ENCODE results near the gene OGA. TPM values are rescaled to one million over a fixed set of nuclear protein-coding genes. Genes with fewer than 3 reads are reported as not detected.

Gene OGA
- polyA plus RNA-seq, 4 donors: 128 to 211 (median 159) TPM

DNA sequence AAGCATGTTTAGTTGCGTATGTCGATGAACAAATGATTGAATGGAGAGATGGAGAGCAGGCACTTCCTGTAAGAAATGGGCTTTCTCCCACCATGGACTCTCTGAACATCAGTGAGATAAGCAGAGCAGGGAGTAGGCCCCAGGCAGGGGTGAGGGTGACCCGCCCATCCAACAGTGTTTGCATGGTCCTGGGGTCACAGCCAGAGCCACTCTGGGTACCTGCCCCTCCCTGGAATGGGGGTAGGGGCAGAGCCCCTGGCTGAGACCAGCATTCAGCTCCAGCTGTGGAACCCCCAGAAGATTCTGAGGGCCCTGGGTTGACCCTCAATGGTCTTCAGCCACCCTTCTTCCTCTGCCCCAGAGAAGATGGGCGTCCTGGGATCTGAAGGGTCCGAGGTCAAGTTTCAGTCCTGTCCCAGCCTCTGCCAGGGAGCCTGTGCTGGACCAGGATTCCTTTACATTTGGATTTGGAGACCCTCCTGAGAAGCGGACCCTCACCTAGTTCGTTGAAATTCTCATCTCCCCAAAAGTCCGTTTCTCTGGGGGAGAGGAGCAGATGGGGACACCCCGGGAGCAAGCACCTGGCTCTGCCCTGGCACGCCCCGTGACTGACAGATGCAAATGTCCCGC, 40.0 kb downstream of the OGA start:
- DNase-seq (ENCODE audit: low read depth in 4 of 4, low spot score in 3 of 4): no peak

DNA sequence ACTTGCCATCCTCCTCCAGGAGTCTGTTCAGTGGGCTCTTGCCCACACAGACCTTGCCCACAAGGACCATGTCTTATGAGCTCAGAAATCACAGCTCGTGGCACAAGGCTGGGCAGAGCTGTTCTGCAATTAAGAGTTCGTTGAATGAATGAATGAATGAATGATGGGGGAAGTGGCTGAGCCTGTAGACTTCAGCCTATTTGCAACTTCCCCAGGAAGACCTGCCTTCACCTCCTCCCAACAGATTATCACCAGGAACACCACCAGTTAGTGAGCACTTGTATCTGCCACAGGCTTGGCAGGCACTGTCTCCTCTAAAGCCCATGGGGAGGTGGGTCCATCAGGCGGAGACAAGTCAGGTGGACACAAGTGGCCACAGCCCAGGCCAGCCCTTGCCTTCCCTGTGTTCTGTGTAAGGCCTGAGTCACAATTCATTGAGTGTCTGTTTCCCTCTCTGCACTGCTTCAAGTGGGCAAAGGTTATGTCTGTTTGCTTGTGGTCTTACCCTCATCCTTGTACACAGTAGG, 40.6 kb downstream of the OGA start:
- DNase-seq (ENCODE audit: low read depth in 4 of 4, low spot score in 3 of 4): no peak

DNA sequence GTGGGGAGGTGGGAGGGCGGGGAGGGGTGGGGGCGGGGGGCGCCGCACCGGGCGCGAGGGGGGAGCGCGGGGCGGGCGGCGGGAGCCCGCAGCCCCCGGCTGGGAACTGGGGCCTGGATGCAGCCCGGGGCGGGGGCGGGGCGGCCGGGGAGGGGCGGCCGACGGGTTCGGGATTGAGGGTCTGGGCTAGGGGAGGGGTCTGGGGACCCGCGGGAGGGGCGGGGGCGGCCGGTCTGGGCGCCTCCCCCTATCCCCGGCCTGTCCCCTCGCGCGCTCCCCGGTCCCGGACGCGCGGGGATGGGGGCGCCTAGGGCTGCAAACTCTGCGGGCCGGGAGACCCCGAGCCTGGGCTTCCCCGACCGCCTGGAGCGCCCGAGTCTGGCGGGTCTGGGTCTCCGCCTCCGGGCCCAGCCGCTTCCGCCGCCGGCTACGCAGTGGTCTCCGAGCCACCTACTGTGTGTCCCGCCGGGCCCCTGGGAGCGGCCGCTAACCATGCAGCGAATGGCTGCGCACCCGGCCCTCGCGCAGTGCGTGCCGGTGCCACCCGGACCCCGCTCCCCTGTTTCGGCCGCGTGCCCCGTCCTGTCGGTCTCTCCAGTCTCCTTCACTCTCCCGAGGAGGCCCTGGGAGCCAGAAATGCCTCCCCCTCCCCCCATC, 42.0 kb downstream of the OGA start:
- no peak for DNase-seq (ENCODE audit: low read depth in 4 of 4, low spot score in 3 of 4)

DNA sequence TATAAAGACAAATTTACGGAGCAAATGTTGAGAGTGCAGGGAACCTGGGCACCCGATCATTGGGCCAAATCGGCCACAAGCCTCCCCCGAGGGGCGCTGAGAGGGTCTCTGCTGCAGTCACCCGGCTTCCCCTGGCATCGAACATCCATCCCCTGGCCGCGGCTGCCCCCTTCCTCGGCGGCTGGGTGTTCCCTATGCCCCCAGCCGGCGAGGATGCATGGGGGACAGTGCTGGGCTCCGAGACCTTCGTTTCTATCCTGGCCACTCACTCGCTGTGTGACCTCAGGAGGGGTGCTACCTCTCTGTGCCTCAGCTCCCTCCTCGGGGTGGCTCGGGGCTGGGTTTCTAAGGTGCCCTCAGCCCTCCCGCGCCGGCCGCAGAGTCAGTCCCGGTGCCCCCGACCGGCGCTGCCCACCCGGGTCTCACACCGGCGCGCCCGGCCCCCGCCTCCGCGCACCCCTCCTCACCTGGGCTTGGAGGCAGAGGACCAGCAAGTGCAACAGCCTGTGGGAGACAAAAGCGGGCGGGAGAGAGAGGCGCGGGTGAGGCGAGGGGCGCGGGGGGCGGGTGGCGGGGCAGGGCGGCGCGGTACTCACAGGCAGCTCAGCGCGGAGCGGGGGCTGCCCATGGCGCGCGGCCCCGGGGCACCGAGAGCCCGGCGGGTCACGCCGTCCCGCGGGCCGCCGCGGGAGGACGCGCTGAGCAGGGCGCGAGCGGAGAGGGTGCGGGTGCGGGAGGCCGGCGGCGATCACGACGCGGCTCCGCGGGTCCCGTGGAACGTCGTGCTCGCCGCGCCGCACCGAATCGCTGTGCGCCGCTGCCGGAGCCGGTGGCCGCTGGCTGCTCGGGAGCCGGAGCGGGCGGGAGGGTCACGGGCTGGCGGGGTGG, 42.7 kb downstream of the OGA start, which contains the start of gene FGF8:
TSS of gene FGF8 (minus strand) at position 842 of the 888 bp plus-strand sequence. CDS start at position 628, 214 bp downstream.
- no peak for DNase-seq (ENCODE audit: low read depth in 4 of 4, low spot score in 3 of 4)

DNA sequence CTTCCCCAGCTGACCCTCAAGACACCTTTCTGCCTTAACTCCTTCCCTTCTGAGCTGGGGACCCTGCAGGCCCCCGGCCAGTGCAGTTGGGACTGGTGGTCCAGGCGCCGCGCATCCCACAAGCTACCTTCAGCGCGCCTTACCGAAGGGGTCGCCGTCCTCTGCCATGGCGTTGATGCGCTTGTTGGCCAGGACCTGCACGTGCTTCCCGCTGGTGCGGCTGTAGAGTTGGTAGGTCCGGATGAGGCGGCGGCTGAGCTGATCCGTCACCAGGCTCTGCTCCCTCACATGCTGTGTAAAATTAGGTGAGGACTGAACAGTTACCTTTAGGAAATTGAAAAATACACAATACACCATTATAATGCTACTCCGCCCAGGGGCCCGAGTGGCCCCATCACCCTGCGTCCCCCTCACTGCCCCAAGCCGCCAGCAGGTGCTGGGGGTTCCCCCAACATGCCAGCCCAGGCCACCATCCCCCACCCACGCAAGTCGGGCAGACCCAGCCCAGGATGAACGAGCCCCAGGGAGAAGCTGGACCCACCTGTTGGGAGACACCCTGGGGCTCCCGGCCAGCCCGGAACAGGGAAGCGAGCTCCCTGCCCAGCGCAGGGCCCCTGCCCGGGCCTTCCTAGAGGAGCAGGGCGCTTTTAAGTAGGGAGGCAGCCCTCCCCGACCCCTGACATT, 43.5 kb downstream of the OGA start:
- no peak for DNase-seq (ENCODE audit: low read depth in 4 of 4, low spot score in 3 of 4)

DNA sequence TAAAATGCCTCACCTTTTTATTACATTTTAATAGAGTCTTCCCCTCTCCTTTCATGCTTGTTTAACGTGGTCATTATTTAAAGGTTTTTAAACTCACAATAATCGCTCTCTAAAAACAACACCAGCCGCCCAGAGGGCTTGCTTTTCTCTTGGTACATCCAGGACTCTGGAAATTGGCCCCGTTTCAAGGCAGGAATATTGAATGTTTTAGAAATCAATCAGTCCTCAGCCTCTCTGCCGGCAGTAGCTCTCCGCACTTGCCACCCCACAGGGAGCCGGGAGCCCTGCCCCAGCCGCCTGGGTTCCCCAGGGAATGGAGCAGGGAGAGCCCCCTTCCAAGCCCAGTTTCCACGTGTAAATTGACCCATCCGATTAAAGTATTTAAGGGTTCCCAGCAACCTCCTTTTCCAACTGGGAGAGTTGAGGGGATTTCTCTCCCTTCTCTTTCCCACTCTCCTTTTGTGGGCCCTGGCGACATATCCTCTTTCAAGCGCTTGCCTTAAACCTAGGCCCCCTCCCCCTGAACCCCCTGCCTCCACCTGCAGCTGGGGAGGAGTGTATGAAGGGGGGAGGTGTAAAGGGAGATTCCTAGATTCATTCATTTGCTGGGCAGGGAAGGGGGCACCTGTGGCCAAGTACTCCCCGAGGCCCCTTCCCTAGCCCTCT, 44.2 kb downstream of the OGA start:
- no peak for DNase-seq (ENCODE audit: low read depth in 4 of 4, low spot score in 3 of 4)

DNA sequence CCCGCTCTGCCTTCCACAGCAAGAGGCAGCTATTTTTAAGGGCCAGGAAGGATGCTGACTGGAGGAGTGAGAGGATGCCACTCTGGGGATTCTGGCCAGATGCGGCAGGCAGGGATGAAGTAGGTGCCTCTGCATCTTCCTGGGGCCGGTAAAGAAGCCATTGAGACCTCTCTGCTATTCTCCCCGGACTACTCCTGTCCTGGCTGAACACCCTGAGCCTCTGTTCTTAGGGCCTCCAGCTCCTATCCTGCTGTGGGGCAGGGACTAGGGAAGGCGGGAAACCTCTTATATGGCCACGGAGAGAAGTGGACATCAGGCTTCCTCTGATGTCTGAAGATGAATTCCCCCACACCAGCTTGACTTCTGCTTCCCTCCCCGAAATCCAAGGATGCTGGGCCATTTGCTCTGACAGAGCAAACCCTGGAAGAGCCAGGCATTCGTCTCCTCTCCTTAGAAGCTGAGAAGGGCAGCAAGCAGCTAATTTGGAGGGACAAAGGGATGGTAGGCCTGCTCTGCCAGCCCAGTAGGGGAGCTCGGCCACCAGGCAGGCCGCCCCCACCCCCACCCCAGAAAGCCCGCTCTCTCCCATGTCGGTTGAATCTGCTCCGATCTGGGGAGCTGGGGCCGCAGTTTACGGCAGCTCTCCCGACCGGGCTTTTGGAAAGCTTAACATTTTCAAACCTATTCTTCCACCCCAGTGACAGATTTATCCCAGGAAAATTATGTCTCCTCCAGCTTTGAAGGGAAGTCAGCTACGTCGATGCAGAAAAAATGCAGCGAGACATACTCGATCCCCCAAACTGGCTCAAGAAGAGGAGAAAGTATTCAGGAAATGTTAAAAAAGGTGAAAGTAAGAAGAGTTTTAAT, 45.1 kb downstream of the OGA start:
- no peak for DNase-seq (ENCODE audit: low read depth in 4 of 4, low spot score in 3 of 4)

DNA sequence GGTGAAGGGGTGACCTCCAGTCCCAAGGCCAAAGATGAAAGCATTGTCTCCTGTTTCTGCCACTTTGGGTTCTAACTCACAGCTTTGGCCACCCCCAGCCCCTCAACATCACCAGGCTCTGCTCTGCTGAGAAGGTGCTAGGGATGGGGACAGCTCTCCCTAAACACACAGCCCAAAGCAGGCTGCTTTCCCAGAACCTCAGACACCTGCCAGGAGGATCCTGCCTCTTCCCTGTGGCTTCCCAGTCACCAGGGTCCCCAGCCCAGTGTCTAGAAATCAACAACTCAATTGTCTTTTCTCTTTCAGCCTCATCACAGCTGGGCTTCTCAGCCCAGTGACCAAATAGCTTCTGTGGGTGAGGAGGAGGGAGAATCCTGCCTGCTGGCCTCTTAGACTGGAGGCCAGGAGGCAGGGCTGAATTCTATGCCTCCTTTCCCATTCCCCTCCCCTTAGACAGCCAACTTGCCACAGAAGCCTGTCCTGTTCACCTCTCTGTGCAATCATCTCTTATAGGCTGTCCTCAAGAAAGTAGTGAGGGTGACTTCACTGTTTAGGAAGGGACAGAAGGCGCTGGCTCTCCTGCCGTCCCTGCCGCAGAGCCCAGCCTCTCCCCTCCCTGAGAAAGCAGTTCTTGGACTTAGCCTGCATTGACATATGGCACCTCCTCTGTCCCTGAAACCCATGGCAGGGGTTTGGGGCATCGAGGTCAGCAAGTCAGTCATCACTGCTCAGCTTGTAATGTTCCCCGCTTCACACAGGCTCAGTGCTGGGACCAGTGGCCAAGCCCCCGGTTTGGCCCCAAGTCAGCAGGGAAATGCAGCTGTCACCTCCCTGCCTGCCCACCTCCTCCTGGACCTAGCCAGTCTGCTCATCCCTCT, 46.0 kb downstream of the OGA start:
- DNase-seq (ENCODE audit: low read depth in 4 of 4, low spot score in 3 of 4): no peak

DNA sequence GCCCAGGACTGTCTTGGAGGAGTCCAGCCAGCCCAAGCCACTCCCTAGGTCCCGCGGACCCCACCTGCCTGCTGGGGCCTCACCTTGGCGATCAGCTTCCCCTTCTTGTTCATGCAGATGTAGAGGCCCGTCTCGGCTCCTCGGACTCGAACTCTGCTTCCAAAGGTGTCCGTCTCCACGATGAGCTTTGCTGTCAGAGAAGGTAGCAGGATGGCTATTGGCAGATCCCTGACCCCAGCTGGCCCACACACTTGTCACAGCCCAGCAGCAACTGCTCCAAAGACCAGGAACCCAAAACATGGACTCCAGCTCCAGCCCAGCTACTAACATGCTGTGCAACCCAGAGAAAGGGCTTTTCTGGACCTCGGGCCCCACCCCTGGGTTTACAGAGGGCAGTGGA, 46.9 kb downstream of the OGA start:
- no peak for DNase-seq (ENCODE audit: low read depth in 4 of 4, low spot score in 3 of 4)

DNA sequence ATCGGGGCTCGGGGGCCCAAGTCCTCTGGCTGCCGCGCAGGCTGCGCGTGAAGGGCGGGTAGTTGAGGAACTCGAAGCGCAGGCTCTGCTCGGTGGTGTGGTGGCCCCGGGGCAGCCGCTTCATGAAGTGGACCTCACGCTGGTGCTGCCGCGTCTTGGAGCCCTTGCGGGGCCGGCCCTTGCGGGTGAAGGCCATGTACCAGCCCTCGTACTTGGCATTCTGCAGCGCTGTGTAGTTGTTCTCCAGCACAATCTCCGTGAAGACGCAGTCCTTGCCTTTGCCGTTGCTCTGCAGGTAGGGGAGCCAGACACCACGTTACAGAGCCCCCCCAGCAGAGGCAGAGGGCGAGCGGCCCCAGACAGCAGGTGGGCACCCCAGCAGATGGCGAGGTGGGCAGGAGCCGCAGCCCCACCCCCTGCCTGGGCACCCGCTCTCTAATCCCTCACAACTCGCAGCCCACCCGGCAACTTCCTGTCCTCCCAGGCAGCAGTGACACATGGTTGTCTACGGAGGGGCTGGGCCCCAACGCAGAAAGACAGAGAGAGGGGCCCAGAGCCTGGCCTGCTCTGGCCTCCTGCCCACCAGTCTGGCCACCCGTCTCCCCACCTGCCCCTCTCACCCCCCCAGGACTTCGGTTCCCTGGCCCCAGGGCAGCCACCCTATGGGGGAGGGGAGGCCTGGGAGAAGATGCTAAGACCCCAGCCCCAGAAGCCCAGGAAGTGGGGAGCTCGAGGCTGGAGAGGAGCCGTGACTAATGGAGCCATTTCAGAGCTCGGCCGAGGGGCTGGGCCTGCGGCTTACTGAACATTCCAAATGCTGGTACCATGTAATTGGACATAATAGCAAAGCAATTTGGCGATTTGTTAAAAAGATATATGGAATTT, 47.7 kb downstream of the OGA start:
- no peak for DNase-seq (ENCODE audit: low read depth in 4 of 4, low spot score in 3 of 4)

DNA sequence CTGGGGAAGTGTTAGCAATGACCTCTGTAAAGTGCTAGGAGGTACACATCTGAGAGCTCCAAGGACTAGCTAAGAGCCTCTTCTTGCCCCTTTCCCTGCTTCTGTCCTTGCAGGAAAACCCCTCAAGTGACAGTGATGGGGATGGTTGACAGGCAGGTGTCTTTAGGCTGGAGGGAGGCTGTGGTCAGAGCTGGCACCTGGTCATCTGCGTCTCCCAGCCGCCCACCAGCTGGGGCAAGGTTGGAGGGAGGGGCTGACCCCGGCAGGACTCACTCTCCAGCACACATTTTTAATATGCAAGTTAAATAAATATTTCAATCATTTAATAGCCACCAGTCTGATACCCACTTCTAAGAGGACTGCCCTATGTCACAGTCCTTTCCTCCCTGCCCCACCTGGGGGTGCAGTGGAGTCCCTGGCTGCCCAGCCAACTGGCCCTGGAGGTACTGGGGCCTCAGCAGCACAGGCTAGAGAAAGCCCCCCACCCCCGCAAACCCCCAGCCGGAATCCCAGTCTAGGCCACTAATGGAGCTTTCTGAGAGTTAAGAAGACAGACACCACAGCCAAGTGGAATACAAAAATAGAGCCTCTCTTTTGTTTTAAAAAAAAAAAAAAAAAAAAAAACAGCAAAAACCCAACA, 48.6 kb downstream of the OGA start:
- DNase-seq (ENCODE audit: low read depth in 4 of 4, low spot score in 3 of 4): no peak

DNA sequence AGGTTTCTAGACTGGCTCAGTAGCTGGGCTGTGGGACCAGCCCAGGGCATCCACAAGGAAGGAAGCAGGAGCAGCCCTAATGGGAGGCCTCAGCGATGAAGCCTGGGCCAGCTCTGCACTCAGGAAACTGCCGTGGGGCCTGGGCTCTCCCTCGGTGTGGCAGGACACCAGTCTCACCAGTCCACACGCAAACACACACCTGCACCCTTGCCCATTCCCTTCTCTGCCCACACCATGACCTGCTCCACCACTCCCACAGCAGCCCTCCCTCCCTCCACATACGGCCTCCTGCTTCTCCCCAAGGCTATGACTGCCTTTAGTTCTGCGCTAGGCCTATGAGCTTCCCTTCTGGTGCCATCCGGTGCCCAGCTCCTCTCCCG, 49.5 kb downstream of the OGA start:
- no peak for DNase-seq (ENCODE audit: low read depth in 4 of 4, low spot score in 3 of 4)

DNA sequence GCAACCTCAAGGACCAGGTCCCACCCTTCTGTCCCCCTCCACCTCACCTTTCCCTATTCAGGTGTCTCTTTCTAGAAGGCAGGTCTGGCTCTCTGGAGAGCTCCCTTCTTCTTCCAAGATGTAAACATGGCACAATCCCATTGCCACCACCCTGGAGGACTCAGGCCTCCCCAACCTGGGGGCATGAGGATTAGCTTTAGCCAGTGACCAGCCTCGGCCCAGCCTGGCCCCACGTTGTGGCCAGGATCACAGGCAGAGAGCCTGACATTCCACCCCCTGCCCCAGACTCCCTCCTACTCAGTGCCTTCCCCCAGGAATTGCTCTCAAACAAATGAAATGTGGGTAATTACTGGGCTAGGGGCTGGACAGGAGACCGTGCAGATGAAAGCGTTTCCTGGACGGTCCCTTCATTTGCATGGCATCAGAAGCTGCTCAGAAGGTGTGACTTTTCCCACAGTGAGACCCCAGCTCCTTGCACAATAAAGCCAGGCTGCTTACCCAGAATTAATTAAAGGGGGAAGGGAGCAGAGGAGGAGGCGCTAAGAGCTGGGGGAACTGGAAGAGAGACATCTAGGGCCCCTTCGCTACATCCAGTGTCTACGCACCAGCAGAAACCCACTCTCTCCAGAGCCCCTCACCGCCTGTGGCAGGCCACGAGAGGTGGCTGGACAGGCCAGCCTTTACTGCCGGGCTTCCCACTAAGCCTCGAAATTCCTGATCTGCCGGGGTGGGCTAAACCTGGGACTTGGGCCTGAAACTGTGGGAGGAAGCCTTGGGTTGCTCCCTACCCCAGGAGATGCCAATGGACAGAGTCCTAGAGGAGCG, 50.1 kb downstream of the OGA start:
- no peak for DNase-seq (ENCODE audit: low read depth in 4 of 4, low spot score in 3 of 4)

DNA sequence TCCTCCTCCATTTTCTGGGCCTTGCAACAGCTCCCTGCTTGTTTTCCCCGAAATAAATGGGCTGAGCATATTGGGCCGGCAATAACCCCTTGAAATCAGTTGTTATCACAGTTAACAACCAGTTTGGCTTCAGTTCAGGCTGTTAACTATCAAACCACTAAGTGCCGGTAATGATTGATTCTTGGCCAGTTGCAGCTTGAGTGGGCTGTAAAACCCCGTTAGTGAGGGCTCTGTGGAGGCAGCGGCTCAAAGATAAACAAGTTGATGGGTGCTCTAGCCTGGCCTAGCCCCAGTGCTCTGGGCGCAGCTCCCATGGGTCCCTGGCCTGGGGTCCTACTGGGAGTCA, 50.7 kb downstream of the OGA start:
- DNase-seq (ENCODE audit: low read depth in 4 of 4, low spot score in 3 of 4): no peak

DNA sequence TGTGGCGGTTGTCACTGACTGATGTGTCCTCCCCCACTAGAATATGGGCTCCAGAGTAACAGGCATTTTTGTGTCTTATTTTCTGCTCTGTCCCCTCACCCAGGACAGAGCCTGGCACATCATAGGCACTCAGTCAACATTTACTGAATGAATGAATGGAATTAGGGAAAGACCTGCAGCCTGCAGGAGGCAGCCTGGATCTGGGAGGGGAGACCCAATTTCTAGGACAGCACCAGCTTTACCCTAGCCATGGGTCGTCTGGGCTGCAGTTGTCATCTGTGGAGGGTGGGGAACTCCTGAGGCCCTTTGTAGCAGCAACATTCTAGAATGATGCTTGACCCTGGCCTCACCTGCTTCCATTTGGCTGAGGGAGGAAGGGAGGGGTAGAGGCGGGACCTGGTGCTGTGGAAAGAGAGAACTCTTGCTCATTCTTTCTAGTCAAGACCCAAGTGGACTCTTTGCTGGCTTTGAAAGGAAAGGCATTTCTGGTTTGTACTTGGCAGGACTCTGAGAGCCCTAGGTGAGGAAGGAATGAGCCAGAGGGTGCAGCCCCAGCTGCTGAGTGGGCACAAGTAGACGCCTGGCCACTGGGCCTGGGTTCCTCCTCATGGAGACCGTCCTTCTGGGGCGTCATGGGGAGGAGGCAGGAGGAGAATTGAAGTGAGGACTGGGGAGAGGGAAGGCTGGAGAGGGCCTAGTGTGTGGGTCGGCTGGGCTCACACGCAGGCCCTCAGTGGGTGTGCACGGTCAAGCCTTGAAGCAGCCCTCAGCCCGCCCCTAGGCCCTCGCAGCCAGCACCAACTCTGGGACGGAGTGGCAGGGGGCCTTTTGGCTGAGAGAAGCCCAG, 51.3 kb downstream of the OGA start:
- no peak for DNase-seq (ENCODE audit: low read depth in 4 of 4, low spot score in 3 of 4)
